ENCODE data around the gene ALG1L2.
"Not testable (repeated sequence)": the region's sequence is repeated elsewhere in the genome, so short reads cannot be mapped to it uniquely, and the experiment has no call there.

GRCh38 chr3:130119824-130120223, 38.2 kb downstream of the ALG1L2 start:
- not testable (repeated sequence) for TF ChIP-seq CTCF, EP300 (IDR thresholded peaks at IDR 0.05)

Data from sigmoid colon (tissue), 4 donors.